ENCODE results near the gene P2RX6.

The P2RX6 gene

DNA sequence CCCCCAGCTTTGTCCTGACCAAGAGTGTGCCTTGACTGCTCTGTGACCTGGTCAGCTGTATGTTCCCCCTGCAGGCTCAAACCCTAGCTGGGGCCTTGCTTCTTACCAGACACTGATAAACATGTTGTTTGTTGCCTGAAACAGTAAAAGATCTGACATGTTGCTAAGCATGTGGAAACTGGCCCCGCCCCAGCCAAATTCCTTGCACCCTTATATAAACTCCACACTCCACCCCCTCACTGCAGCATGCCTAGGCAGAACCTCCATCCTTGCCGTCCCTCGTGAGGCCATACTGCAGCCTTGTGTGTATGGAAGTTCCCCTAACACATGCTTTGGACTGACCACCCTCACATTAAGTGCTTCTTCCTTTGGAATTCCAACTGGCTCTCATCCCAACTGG, 58.1 kb downstream of the P2RX6 start:
- in situ Hi-C loops (cut with MboI; ENCODE audit: low sequenced_read_pairs, unreplicated experiment), result no loop called here
- DNase-seq (ENCODE audit: low spot score), result no peak
- TF ChIP-seq, protein P1, sequence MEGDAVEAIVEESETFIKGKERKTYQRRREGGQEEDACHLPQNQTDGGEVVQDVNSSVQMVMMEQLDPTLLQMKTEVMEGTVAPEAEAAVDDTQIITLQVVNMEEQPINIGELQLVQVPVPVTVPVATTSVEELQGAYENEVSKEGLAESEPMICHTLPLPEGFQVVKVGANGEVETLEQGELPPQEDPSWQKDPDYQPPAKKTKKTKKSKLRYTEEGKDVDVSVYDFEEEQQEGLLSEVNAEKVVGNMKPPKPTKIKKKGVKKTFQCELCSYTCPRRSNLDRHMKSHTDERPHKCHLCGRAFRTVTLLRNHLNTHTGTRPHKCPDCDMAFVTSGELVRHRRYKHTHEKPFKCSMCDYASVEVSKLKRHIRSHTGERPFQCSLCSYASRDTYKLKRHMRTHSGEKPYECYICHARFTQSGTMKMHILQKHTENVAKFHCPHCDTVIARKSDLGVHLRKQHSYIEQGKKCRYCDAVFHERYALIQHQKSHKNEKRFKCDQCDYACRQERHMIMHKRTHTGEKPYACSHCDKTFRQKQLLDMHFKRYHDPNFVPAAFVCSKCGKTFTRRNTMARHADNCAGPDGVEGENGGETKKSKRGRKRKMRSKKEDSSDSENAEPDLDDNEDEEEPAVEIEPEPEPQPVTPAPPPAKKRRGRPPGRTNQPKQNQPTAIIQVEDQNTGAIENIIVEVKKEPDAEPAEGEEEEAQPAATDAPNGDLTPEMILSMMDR (IDR thresholded peaks at IDR 0.05; ENCODE audit: borderline replicate concordance, control extremely low read depth, extremely low read depth, insufficient read depth, missing control alignments), result no peak

DNA sequence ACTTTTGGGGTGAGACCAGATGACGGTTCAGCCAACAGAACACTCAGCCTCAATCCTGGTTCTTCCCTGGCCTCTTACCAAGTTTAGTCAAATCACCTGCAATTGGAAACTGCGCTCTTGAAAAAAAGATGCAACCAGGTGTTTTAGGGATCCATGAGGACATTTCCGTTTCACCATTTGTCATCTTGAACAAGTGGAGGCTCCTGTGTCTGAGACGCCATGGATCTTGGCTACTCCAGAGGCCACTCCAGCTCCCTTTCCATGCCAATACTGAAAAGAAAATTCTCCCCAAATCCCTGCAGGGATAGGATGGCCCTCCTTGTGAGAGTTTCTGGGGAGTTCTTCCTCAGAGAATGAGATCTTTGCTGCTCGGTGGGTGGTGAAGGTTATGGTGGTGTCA, 58.5 kb downstream of the P2RX6 start:
- in situ Hi-C loops (cut with MboI; ENCODE audit: low sequenced_read_pairs, unreplicated experiment), result no loop called here
- TF ChIP-seq, protein P1 (IDR thresholded peaks at IDR 0.05; ENCODE audit: borderline replicate concordance, control extremely low read depth, extremely low read depth, insufficient read depth, missing control alignments), result no peak
- DNase-seq (ENCODE audit: low spot score), result no peak

DNA sequence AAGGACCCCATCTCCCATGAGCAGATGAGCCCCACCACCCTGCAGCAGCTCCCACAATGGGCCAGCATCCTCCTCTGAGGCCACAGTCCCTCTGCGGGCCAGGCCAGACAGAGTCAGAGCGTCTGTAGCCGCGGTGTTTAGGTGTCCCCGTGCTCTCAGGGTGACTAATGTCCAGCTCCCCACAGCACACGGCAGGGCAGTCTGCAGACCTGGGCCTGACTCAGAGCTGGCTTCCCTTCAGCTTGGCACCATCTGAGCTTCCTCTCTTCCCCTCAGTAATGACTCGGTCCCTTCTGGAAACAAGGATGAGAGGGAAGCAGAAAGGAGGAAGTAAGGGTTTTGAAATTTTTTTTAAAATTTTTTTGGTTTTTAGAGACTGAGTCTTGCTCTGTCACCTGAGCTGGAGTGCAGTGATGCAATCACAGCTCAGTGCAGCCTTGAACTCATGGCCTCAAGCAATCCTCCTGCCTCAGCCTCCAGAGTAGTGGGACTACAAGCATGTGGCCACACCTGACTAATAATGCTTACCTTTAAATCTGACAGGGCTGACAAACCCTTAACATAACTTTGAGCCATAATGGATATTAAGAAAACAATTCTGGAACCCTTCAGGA, 59.2 kb downstream of the P2RX6 start:
- in situ Hi-C loops (cut with MboI; ENCODE audit: low sequenced_read_pairs, unreplicated experiment), result no loop called here
- TF ChIP-seq, protein P1 (IDR thresholded peaks at IDR 0.05; ENCODE audit: borderline replicate concordance, control extremely low read depth, extremely low read depth, insufficient read depth, missing control alignments), result no peak
- DNase-seq (ENCODE audit: low spot score), result no peak

DNA sequence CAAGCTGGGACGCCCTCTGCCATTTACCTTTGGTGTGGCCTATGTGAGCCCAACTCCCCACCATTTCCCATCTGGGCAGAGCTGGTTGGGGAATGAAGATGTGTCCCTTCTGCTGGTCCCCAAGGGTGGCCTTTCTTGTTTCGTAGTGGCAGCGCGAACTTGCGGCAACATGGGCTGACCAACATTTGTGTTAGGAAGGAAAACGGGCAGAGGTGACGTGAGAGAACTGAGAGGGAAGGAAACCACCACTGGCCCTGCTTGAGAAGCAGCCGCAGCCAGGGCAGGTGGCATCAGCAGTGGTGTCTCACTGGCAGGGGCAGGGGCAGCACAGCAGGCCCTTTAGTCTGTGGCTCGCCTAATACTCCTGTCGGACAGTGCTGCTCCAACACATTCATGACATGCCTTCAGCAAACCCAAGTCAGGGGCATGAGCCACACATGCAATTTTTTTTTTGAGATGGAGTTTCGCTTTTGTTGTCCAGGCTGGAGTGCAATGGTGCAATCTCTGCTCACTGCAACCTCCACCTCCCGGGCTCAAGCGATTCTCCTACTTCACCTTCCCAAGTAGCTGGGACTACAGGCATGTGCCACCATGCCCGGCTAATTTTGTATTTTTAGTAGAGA, 60.7 kb downstream of the P2RX6 start:
- in situ Hi-C loops (cut with MboI; ENCODE audit: low sequenced_read_pairs, unreplicated experiment), result no loop called here
- TF ChIP-seq, protein P1 (IDR thresholded peaks at IDR 0.05; ENCODE audit: borderline replicate concordance, control extremely low read depth, extremely low read depth, insufficient read depth, missing control alignments), result no peak
- no peak for DNase-seq (ENCODE audit: low spot score)

DNA sequence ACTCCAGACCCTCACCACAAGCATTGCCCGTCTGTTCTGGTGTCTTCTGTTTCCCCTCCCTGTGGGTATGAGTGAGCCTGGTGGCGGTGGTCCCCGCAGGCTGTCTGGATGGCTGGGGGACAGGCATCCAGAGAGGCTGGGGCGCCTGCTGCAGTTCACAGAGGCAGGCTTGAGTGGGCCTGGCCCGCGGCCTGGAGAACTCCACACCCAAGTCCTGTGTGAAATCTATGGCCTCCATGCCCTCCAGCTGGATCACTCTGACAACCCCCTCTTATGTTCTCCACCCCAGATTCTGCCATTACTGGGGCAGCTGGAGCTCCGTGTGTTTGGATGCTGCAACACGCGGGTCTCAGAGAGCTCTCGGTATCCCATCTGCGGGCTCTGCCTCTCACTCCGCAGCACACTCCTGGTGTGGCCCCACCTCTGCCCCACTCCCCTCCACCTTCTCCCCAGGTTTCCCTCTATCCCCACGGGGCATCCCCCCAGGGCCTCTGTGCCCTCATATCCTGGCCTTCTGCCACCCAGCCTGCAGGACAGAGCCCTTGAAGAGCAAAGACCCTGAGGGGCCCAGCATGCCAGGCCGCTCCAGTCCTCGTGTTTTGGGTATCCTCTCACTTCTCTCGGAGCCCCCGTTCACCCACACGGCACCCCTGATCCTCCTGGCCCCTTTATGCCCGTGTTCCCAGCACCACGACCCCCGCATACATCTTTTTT, 62.1 kb downstream of the P2RX6 start:
- no peak for DNase-seq (ENCODE audit: low spot score)
- TF ChIP-seq, protein P1 (IDR thresholded peaks at IDR 0.05; ENCODE audit: borderline replicate concordance, control extremely low read depth, extremely low read depth, insufficient read depth, missing control alignments), result no peak
- in situ Hi-C loops (cut with MboI; ENCODE audit: low sequenced_read_pairs, unreplicated experiment), result no loop called here
